NOMO-1 treated with DMSO at 0.1 percent for 48 hours (cell line): ENCODE results near the gene POLR2A.
A peak's percentile ranks its signal among the peaks of the same experiment; 100 is the strongest.

Source experiments
- DNase-seq: peaks from one replicate; lab custom pipeline; 2025; ENCODE audit not compliant: unreplicated experiment; lab: John Stamatoyannopoulos, UW

Gene POLR2A

DNA sequence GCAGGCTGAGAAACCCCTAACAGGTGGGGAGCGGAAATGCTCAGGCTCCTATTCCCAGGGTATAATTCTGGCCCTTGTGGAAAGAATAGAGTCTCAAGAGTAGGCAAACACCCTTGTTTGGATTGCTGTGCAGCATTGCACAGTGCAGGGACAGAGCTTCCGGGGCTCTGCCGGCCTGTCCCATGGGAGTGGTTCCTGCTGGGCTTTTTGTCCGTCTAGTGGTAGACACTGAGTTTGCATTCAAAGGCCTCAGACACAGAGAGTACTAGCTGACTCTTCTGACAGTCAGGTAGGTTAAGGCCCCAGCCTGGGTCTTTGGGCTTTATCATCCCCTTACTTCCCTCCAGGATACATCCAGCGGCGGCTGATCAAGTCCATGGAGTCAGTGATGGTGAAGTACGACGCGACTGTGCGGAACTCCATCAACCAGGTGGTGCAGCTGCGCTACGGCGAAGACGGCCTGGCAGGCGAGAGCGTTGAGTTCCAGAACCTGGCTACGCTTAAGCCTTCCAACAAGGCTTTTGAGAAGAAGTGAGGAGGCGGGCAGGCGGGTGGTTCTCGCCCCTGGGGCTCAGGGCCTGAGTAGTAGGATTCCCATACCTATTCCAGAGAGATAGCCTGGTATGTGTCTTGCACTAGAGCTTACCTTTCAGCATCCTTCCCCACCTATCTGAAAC, 18.1 kb downstream of the POLR2A start:
- DNase-seq, result no peak

DNA sequence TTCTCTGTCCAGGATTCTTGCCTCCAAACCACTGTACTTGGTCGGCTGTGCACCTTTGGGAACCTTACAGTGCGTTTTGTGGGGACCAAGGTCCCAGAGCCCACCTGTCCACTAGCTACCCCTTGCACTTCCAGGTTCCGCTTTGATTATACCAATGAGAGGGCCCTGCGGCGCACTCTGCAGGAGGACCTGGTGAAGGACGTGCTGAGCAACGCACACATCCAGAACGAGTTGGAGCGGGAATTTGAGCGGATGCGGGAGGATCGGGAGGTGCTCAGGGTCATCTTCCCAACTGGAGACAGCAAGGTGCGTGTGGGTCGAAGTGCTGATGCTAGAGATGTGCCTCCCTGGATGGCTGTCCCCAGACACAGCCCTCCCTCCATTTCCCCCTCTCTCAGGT, 18.8 kb downstream of the POLR2A start:
- no peak for DNase-seq

DNA sequence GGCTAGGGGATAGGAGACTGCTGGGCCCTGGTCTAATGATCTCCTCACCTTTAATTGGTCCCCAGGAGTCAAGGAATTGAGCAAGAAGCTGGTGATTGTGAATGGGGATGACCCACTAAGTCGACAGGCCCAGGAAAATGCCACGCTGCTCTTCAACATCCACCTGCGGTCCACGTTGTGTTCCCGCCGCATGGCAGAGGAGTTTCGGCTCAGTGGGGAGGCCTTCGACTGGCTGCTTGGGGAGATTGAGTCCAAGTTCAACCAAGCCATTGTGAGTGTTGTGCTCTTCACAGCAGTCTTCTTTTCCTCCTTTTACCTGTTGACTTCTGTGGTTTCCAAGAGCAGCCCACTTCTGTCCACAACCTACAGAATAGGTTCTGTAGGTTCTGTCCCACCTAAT, 19.4 kb downstream of the POLR2A start:
- no peak for DNase-seq

DNA sequence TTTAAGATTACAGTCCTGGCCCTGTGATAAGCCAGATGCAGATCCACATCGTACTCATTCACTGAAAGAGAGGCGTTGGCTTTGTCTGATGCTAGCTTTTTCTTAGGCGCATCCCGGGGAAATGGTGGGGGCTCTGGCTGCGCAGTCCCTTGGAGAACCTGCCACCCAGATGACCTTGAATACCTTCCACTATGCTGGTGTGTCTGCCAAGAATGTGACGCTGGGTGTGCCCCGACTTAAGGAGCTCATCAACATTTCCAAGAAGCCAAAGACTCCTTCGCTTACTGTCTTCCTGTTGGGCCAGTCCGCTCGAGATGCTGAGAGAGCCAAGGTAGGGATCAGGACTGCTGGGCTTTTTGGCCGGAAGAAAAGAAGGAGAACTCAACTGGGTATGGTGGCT, 24.0 kb downstream of the POLR2A start:
- DNase-seq, result no peak

DNA sequence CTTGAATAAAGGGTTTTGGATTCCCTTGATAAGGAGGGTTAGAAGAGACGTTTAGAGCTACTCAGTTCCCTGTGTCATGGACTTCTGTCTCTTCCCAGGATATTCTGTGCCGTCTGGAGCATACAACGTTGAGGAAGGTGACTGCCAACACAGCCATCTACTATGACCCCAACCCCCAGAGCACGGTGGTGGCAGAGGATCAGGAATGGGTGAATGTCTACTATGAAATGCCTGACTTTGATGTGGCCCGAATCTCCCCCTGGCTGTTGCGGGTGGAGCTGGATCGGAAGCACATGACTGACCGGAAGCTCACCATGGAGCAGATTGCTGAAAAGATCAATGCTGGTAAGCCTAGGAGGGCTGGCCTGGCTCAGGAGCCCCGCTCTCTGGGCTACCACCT, 24.7 kb downstream of the POLR2A start:
- no peak for DNase-seq

DNA sequence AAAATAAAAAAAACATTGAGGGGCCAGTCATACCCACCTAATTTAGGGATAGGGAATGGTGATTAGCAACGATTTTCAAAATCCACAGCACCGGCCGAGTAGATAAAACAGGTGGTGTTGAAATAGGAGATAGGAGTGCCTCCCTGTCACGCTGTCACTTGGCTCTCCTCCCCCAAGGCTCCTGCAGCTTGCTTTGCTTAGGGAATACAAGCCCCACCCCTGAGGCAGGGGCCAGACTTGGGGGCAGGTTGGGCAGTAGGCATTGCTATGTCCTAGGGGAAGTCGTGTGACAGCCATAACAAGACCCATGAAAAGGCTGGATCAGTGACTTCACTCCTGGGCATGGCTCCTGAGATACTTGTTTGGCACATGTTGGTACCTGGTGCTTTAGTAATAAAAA, 25.8 kb downstream of the POLR2A start:
- DNase-seq, result no peak

DNA sequence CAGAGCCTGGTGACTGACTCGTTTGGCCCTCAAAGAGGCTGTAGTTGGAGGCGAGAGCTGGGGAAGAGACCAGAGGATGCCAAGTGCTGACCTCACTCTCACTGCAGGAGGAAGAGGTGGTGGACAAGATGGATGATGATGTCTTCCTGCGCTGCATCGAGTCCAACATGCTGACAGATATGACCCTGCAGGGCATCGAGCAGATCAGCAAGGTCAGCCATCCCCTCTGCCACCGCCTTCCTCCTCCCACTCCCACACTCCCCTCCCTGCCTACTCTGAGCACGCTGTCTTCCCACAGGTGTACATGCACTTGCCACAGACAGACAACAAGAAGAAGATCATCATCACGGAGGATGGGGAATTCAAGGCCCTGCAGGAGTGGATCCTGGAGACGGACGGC, 26.9 kb downstream of the POLR2A start:
- no peak for DNase-seq

DNA sequence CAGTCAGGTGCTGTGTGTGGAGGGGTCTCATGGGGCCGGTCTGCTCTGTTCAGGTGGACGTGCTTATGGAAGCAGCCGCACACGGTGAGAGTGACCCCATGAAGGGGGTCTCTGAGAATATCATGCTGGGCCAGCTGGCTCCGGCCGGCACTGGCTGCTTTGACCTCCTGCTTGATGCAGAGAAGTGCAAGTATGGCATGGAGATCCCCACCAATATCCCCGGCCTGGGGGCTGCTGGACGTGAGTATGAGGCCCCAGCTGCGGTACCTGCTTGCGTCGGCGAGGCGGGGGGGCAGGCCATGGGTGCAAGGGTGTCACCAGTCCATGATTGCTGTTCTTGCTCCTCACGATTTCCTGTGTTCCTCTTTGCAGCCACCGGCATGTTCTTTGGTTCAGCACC, 27.9 kb downstream of the POLR2A start:
- no peak for DNase-seq

DNA sequence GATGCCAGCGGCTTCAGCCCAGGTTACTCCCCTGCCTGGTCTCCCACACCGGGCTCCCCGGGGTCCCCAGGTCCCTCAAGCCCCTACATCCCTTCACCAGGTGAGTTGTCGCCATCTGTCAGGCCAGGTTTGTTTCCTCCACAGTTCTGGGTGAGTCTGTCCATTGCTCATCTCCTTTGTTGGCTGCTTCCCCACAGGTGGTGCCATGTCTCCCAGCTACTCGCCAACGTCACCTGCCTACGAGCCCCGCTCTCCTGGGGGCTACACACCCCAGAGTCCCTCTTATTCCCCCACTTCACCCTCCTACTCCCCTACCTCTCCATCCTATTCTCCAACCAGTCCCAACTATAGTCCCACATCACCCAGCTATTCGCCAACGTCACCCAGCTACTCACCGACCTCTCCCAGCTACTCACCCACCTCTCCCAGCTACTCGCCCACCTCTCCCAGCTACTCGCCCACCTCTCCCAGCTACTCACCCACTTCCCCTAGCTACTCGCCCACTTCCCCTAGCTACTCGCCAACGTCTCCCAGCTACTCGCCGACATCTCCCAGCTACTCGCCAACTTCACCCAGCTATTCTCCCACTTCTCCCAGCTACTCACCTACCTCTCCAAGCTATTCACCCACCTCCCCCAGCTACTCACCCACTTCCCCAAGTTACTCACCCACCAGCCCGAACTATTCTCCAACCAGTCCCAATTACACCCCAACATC, 28.8 kb downstream of the POLR2A start:
- no peak for DNase-seq

DNA sequence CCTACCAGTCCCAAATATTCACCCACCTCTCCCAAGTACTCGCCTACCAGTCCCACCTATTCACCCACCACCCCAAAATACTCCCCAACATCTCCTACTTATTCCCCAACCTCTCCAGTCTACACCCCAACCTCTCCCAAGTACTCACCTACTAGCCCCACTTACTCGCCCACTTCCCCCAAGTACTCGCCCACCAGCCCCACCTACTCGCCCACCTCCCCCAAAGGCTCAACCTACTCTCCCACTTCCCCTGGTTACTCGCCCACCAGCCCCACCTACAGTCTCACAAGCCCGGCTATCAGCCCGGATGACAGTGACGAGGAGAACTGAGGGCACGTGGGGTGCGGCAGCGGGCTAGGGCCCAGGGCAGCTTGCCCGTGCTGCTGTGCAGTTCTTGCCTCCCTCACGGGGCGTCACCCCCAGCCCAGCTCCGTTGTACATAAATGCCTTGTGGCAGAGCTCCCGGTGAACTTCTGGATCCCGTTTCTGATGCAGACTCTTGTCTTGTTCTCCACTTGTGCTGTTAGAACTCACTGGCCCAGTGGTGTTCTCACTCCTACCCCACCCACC, 29.8 kb downstream of the POLR2A start:
- DNase-seq, result no peak

DNA sequence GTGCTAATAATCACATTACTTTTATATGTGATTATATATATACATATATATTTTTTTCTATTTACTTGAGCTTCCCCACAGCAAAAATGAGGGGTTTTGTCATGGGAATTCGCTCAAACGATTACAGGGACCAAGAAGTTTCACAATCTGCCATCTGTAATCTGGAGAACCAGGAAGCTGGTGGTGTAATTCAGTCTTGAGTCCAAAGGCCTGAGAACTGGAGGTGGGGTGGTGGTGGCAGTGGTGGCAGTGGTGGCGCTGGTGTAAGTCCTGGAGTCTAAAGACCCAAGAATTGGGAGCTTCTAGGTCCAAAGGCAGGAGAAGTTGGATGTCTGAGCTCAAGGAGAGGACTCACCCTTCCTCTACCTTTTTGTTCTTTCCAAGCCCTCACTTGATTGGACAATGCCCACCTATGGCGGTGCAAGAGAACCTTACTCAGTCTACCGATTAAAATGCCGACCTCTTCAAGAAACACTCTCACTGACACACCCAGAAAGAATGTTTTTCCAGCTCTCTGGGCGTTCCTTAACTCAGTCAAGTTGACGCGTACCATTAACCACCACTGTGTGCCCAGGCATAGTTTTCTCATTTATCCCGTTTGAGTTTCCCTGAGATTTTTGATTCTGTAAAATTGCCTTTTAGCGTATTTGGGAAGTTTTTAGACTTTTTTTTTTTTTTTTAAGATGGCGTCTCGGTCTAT, 31.9 kb downstream of the POLR2A start:
- no peak for DNase-seq

DNA sequence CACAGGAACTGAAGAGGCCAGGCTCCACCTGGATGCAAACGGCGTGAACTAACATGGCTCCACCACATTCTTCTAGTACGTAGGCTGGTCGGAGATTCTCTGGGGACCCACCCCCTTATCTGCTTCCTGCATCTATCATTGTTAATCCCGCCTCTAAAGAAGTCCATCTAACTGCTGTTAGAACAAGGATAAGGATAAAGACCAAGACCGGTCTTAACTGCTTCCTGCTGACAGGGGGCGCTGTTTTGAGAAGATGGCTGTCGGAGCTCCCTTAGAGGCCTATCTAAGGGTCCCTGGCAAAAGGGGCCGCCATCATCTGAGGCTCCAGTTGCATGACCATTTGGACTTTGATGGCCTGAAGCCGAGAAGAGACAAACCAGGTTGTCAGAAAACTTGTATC, 38.9 kb downstream of the POLR2A start:
- peak; percentile 40 for DNase-seq

DNA sequence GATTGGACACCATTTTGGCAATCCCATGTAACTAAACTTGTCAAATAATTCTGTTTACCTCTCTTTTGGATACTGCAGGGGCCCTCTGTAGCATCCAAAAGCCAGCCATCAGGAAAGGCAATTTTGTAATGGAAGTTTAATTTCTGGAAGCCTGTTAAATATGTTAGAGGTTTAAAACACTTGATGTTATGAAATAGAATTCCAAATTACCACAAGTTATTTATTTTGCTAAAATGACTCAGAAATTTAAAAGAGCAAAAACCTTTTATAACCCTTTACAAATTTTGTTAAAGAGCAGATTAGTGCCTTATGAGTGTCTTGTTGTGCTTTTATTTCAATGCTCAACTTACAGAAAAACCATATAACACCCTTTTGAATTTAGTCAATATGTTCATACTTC, 44.7 kb downstream of the POLR2A start:
- DNase-seq, result no peak

DNA sequence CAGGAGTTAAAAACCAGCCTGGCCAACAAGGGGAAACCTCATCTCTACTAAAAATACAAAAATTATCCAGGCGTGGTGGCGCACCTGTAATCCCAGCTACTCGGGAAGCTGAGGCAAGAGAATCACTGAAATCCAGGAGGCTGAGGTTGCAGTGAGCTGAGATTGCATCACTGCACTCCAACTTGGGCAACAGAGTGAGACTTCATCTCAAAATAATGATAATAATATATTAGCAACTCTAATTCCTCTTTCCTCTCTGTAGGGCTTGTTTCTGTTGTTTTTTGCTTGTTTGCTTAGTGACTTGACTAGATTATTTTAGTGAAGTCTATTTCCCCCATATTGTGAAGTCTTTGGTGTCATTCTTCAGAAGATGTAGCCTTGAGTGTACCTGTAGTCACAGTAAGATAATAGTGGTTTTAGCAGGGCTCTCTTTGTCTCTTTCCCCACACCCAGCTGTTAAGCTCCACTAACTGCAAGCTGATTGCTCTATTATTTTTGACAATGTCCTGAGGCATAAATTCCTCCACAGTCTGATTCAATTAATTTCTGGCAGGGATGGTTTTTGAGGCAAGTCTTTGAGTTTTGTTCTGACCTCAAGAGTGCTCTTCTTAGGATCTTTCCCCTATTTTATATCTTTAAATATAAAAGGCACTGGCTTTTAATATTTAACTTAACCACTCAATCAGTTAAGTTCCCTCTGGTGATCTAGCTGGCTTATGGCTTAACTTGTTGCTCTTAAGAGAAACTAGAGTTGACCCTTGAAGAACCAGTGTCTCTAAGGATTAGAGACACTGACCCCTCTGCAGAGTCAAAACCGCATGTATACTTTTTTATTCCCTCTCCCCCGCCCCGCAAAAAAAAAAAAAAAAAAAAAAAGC, 46.1 kb downstream of the POLR2A start:
- no peak for DNase-seq

DNA sequence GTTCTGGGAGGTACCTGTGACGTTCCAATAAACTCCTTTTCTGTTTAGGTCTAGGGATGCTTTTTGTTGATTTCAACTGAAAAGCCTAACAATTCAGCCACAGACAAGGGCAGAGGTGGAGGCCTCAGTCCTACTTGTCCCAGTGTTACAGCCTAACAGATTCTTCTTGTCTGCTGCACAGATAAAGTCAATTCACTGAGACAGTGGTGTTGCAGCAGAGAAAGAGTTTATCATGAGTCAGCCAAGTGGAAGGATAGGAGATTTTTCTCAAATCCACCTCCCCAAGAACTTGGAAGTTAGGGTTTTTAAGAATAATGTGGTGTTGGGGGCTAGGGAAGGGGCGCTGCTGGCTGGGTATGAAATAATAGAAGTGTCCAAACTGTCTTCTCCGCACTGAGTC, 53.9 kb downstream of the POLR2A start:
- no peak for DNase-seq

DNA sequence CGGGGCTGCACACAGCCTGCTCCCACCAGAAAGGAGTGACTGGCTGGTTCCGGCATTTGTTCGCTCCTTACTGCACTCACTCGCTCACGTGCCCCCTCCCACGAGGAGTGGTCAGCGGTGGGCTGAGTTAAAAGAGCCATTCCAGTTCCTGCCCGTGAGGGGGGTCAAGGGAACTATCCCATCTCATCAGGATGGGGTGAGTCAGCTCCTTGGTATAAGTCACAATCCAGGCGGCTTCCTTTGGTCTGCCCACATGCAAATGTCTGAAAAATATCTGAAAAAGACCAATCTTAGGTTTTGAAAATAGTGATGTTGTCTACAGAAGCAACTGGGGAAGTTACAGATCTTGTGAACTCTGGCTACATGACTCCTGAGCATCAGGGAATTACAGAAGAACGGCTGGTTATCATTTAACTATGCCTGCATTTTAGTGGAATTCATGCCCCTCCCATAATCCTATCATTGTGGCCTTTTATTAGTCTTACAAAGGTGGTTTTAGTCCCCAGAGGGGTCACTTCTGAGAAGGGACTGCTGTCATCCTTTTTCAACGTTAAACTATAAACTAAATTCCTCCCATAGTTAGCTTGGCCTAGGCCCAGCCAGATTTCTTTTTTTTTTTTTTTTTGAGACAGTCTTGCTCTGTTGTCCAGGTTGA, 54.9 kb downstream of the POLR2A start:
- no peak for DNase-seq

DNA sequence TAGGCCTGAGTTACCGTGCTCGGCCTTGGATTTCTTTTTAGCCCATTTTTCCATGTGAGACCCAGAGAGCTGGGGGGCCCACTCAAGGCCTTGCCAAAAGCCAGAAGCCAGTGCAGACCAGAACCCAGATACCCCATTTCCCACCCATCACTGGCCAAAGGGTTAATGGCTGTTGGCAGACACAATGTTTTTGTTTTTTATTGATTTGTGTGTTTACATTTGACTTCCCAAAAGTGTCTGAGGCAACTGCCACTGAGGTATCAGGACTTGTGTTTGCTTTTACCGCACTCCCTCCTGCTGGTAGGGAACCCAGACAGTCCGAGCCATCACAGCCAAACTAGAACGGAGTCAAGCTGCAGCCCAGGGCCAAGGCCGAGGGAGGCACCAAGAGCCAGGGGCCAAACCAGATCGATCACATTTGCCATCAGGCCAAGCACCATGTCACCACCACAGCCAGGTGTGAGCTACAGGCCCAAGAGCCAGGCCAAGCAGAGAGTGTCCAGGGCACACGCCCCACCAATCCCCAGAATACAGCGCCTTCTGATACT, 57.0 kb downstream of the POLR2A start:
- DNase-seq, result no peak

DNA sequence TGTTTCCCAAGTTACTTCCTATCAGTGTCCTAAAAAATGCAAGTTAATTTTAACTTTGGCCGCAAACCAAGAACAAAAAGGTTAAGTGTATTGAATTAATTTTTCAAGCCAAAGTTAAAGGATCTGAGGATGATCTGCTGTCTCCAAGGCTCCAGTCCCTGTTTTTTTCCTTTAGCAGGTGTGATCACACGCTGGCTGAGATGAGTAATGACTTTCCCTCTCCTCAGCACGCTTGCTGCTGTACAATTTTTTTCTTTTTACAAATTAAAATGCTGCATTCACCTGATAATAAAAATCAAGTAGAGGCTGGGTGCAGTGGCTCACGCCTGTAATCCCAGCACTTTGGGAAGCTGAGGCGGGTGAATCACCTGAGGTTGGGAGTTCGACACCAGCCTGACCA, 60.7 kb downstream of the POLR2A start:
- DNase-seq, result no peak

DNA sequence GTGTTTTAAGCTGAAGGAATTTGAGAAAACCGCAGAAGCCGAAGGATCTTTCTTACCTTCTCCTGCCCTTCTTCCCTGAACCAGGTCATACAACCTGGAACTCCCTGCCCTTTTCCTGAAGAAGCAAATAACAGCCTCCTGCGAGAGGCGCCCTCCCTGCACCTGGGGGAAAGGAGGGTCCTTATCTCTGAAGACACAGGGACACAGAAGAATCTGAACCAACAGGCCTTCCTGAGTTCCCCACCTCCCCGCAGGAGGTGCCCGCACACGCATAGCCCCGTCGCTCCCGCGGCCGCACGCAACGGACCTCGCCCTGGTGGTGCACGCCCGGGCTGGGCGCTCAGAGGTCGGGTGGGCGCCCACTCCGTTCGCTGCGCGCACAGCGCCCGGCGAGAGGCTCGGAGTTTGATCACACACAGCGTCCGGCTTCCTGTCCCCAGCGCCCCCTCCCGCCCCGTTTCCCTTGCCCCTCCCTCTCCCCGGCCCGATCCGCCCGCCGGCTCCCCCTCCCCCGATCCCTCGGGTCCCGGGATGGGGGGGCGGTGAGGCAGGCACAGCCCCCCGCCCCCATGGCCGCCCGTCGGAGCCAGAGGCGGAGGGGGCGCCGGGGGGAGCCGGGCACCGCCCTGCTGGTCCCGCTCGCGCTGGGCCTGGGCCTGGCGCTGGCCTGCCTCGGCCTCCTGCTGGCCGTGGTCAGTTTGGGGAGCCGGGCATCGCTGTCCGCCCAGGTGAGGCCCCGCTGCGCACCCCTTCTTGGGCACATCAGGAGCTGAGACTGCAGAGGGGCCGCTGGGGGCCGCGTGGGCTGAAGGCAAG, 64.6 kb downstream of the POLR2A start, which contains the start of gene TNFSF12:
TSS of gene TNFSF12 (plus strand) at position 474 of the 816 bp plus-strand sequence. CDS start at position 570, 96 bp downstream.
- DNase-seq, result no peak
